ENCODE results near the gene NINJ2. TPM values are rescaled to one million over a fixed set of nuclear protein-coding genes. Genes with fewer than 3 reads are reported as not detected.

NINJ2 gene
- total RNA-seq, 1 donor from 2014 or later, result not detected

GRCh38 chr12:574475-575128 is 88.6 kb downstream of the NINJ2 start:
- no peak for TF ChIP-seq CTCF (conservative IDR thresholded peaks at IDR 0.05; ENCODE audit: low read depth, low read length)
- no peak for DNase-seq (ENCODE audit: low read depth)
- H3K4me3 ChIP-seq (ENCODE audit: low read depth, low read length), result no peak overlapping the region

- H3K4me3 ChIP-seq (ENCODE audit: low read depth, low read length), result no peak overlapping the region
- no peak for DNase-seq (ENCODE audit: low read depth)
- TF ChIP-seq CTCF (conservative IDR thresholded peaks at IDR 0.05; ENCODE audit: low read depth, low read length), result no peak
Observed at GRCh38 chr12:573232-573631, 90.0 kb downstream of the NINJ2 start.

GRCh38 chr12:572532-572899 is 90.7 kb downstream of the NINJ2 start:
- TF ChIP-seq CTCF (conservative IDR thresholded peaks at IDR 0.05; ENCODE audit: low read depth, low read length), result no peak
- DNase-seq (ENCODE audit: low read depth), result no peak

GRCh38 chr12:571795-572531 is 91.3 kb downstream of the NINJ2 start:
- H3K4me3 ChIP-seq (ENCODE audit: low read depth, low read length), result no peak overlapping the region
- no peak for TF ChIP-seq CTCF (conservative IDR thresholded peaks at IDR 0.05; ENCODE audit: low read depth, low read length)
- no peak for DNase-seq (ENCODE audit: low read depth)

More at GRCh38 chr12:572532-572899, 90.7 kb downstream of the NINJ2 start:
- no peak overlapping the region for H3K4me3 ChIP-seq (ENCODE audit: low read depth, low read length)

GRCh38 chr12:570921-571794 is 92.1 kb downstream of the NINJ2 start:
- H3K4me3 ChIP-seq (ENCODE audit: low read depth, low read length), result peak overlapping the region; percentile 82
- no peak for TF ChIP-seq CTCF (conservative IDR thresholded peaks at IDR 0.05; ENCODE audit: low read depth, low read length)
- no peak for DNase-seq (ENCODE audit: low read depth)

GRCh38 chr12:570435-570920 is 92.8 kb downstream of the NINJ2 start:
- peak overlapping the region; percentile 82 for H3K4me3 ChIP-seq (ENCODE audit: low read depth, low read length)
- no peak for TF ChIP-seq CTCF (conservative IDR thresholded peaks at IDR 0.05; ENCODE audit: low read depth, low read length)
- DNase-seq (ENCODE audit: low read depth), result no peak

Data from epithelial cell of proximal tubule (primary cell).